Activated CD8-positive, alpha-beta memory T cell treated with anti-CD3 and anti-CD28 coated beads, Interleukin-2, amount 50 U/mL, for 1 hour (primary cell): Measurements from ENCODE around the gene CAMSAP1.
"Not testable (repeated sequence)": the region's sequence is repeated elsewhere in the genome, so short reads cannot be mapped to it uniquely, and the experiment has no call there.

ENCODE experiments used
- DNase-seq: peaks from one replicate; pipeline ENCODE4 v3.0.0-alpha.2; 2020; ENCODE audit errors: extremely low read depth

CAMSAP1 gene, protein sequence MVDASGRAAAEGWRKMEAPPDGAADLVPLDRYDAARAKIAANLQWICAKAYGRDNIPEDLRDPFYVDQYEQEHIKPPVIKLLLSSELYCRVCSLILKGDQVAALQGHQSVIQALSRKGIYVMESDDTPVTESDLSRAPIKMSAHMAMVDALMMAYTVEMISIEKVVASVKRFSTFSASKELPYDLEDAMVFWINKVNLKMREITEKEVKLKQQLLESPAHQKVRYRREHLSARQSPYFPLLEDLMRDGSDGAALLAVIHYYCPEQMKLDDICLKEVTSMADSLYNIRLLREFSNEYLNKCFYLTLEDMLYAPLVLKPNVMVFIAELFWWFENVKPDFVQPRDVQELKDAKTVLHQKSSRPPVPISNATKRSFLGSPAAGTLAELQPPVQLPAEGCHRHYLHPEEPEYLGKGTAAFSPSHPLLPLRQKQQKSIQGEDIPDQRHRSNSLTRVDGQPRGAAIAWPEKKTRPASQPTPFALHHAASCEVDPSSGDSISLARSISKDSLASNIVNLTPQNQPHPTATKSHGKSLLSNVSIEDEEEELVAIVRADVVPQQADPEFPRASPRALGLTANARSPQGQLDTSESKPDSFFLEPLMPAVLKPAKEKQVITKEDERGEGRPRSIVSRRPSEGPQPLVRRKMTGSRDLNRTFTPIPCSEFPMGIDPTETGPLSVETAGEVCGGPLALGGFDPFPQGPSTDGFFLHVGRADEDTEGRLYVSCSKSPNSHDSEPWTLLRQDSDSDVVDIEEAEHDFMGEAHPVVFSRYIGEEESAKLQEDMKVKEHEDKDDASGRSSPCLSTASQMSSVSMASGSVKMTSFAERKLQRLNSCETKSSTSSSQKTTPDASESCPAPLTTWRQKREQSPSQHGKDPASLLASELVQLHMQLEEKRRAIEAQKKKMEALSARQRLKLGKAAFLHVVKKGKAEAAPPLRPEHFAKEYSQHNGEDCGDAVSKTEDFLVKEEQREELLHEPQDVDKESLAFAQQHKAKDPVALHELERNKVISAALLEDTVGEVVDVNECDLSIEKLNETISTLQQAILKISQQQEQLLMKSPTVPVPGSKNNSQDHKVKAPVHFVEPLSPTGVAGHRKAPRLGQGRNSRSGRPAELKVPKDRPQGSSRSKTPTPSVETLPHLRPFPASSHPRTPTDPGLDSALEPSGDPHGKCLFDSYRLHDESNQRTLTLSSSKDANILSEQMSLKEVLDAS (N-terminal part only)

DNA sequence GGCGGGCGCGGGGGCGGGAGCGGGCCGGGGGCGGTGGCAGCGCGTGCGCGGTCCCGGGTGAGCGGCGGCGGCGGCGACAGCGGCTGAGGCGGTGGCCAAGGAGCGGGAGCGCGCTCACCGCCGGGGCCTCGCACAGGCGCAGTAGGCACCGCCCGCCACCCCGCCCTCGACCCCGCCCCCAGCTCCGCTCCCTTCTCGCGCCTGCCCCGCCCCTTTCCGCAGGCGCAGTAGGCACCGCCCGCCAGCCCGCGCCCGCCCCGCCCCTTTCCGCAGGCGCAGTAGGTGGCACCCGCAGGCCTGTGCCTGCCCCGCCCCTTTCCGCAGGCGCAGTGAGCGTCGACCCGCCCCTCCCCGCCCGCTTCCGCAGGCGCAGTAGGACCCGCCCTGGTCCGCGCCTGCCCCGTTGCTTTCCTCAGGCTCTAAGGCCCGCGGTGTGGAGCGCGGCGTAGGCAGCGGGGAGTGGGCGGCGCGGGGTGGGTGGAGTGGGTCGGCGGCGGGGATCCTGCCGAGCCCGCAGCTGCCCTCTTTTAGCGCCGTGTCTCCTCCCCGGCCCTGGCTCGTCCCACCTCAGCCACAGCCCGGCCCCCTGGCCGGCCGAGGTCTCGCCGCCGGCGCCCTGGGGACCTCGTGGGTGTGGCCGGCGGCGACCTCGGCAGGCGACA, at the start of gene CAMSAP1:
CAMSAP1 (minus strand) TSS at position 116 of the 662 bp plus-strand sequence. CDS start 387 bp downstream, outside the sequence.
- DNase-seq = peak; percentile 78

DNA sequence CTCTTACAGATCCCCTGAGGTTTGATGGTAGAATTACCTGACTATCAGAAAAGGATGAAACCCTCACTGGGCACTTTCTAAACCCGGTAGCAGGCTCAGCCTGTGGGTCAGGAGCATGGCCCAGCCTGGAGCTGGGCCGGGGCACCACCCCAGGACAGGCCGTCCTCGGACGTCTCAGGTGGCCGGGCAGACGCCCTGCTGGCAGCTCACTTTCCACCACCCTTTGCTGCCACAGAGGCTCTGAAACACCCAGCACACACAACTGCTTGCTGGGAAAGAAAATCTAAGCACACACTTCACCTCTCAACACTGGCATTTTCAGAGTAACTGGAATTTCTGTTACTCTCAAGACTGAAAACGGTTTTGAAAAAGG, 49.4 kb upstream of the CAMSAP1 start:
- DNase-seq = no peak

DNA sequence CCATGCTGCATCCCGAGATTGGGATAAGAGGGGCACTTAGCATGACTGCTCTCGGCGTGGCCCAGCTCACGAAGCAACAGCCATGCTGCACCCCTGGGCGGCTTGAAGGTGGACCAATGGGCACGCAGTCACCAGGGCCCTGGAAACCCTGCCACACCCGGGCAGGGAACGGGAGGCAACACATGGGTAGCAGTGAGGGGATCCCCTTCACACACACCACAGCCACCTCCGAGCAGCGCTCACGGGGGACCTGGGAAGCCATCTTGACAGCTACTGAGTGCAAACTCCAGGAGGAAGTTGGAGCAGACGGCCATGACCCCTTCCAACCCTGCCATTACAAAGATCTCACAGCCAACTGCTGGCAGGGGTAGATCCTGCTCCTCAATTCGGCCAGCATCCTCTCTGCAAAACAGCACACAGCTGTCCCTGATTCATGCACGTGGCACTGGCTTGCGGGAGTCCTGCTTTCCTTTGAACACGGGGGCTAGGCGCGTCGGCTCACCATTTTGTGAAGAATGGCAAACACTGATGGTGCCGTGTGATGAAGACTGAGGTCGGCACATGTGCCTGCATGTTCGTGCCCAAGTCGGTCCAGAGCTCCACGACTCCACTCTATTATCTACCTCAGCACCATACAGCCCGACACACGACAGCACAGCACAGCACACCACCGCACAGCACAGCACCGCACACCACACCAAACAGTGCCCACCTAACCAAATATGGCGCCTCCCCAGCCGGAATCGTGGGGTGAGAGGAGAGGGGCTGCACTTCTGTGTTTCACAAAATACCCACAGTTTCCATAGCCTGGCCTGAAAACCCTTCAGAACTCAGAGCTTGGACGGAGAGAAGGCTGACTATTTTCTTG, 48.8 kb upstream of the CAMSAP1 start:
- no peak for DNase-seq

DNA sequence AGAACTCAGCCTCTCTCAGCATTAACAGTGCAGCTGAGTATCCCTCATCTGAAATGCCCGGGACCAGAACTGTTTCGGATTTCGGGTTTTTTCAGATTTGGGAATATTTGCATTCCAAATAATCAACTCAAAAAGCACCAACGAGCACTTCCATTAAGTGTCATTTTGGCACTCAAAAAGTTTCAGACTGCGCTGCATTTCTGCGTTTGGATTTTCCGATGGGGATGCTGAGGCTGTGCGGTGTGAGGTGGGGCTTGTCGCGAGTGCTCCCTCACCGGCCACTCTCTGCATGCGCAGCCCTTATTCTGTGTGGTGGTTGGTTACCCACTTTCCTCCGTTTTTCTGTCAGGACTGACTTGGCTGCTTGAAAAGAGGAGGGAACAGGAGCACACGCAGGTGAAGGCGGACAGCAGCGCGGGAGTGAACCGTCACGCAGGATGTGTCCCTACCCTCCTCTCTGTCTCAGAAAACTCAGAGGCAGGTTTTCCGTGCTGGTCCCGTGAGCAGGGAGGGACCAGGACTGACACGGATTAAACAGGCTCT, 45.4 kb upstream of the CAMSAP1 start:
- no peak for DNase-seq

DNA sequence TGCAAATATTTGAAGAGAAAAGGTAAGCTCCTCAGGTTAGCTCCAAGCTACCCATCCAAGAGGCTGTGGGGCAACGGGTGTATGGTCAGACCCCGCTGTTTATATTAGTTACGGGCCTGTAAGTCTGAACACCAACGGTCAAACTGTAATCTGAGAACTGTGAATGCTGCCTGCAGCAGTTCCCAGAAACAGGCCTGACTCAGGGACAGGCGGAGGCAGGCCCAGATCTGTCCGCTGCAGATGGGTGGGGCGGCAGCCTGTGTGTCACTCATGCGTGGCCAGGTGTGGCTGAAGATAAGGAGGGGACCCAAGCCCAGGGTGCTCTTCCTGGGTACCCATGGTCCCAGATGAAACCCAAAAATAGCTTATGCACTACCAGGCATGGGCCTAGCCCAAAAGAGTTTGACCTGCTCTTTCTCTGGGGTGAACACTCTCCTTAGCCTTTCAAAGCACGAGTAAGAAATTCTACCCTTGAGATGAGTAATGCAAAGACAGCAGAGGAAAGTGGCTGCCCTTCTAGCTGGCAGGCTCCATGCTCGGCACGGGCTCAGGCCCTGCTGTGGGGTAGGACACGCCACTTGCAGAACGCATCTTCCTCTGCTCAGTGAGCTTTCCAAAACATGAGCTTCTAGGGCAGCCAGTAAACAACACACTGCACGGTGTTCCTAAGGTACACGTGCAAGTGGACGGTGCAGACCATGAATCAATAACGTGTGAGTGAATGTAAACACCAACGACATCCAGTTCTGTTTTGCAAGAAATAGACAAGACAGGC, 44.7 kb upstream of the CAMSAP1 start:
- no peak for DNase-seq

DNA sequence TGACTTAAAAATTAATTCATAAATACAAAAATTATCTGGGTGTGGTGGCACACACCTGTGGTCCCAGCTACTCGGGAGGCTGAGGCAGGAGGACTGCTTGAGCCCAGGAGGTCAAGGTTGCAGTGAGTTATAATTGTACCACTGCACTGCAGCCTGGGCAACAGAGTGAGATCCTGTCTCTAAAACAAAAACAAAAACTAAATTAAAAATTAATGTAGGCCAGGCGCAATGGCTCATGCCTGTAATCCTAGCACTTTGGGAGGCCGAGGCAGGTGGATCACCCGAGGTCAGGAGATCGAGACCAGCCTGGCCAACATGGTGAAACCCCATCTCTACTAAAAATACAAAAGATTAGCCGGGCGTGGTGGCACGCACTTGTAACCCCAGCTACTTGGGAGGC, 44.0 kb upstream of the CAMSAP1 start:
- not testable (repeated sequence) for DNase-seq

DNA sequence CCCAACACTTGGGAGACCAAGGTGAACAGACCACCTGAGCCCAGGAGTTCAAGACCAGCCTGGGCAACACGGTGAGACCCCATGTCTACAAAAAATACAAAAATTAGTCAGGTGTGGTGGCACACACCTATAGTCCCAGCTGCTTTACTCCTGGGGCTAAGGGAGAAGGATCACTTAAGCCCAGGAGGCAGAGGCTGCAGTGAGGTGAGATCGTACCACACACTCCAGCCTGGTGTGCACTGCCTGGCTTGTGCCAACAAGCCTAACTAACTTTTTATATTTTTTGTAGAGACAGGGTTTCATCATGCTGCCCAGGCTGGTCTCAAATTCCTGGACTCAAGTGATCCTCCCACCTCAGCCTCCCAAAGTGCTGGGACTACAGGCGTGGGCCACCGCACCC, 43.5 kb upstream of the CAMSAP1 start:
- DNase-seq = not testable (repeated sequence)

DNA sequence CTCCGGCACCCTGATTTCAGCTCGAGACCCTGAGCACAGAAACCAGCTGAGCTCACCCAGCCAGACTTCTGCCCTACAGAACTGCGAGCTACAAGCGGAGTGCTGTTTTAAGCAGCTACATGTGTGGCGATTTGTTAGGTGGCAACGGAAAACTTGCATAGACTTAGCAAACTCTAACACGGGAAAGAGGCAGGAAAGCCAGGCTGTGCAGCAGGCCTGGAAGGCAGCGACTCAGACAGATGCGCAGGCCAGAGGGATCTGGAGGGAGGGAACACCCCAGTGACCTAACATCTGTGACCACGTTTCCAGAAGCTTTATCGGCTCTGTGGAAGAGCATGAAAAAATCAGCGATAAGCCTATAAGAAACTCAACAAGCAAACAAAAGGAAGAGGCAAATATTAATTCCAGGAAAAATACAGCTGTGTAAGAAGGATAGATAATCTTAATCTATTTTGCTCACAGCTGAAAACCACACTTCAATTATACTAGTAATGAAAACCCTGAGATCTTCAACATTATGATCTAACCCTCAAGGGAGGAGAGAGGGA, 42.9 kb upstream of the CAMSAP1 start:
- DNase-seq = no peak

DNA sequence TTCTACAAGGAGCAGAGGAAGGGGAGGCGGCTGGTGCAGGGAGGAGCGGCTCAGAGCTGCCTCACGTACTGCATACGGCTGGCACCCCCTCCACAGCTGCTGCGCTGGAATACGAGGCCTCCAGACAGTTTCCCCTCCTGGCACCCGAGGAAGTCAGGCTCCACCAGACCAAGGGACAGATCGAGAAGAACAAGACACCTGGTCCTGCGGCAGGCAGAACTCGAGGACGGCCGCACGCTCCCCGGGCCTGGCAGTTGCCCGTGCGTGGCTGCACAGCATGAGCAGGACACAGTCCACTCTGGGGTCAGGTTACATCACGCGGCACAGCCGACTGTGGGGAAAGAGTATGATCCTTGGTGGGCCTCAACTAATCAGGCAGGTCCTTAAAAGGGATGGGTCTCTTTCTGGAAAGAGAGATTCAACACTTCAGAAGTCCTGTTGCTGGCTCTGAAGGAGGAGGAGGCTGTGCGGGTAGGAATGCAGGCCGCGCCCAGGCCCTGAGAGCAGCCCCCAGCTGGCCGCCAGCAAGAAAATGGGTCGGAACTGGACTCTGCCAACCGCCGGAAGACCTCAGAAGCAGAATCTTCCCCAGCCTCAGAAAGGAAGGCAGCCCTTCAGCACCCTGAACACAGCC, 42.3 kb upstream of the CAMSAP1 start:
- no peak for DNase-seq

DNA sequence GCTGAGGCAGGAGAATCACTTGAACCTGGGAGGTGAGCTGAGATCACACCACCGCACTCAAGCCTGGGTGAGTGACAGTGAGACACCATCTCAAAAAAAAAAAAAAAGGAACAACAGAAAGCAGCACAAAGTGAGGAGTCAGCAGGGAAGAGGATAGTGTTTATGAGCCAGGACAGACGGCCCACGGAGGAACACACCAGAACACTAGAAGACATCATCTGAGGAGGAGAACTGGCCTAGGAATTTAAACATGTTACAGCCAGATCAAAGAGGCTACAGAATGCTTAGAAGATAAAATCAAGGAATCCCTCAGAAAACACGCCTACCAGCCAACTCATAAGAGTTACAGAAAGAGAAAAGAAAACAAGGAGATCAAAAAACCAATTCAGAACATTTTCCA, 41.6 kb upstream of the CAMSAP1 start:
- no peak for DNase-seq

DNA sequence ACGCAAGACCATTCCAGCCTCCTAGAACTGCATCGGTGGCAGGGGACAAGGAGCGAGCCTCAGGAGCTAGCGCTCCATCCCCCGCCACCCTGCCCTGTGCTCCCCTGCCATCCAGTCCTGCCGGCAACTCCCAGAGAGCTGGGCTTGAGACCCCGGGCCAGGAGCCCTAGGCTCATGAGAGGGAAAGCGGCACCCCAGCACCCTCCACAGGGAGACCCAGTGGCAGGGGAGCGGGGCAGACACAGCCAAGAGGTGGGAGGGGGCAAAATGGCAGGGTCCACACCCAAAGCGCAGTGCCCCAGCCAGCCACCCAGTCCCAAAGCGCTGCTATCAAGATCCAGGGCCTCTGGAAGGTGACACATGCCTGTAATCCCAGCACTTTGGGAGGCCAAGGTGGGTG, 41.1 kb upstream of the CAMSAP1 start:
- no peak for DNase-seq

DNA sequence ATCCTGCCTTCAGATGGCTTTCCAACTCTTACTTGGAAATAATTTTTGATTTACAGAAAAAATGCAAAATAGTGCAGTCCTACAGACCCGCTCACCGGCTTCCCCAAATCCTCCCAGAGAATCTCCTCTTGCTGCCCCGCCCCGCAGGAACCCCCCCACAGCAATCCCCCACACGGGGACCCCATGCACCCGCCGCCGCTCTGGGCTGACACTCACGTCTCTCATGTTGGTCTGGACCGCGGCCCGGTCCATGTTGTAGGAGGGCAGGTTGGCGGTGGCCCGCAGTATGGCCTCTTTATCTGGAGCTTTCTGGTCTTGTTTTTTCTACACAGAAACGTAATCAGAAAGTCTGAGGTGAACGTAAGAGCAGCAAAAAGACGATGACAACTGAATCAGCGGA, 40.2 kb upstream of the CAMSAP1 start:
- no peak for DNase-seq

DNA sequence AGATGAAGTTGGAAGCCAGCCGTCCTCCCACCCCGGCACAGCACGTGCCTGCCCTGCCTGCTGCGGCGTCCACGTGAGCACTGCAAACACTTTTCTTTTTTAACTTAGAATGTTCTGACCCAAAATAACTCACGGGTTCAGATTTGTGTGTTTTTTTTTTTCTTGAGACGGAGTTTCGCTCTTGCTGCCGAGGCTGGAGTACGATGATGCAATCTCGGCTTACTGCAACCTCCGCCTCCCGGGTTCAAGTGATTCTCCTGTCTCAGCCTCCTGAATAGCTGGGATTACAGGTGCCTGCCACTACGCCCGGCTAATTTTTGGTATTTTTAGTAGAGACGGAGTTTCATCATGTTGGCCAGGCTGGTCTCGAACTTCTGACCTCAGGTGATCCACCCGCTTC, 39.8 kb upstream of the CAMSAP1 start:
- DNase-seq = not testable (repeated sequence)

DNA sequence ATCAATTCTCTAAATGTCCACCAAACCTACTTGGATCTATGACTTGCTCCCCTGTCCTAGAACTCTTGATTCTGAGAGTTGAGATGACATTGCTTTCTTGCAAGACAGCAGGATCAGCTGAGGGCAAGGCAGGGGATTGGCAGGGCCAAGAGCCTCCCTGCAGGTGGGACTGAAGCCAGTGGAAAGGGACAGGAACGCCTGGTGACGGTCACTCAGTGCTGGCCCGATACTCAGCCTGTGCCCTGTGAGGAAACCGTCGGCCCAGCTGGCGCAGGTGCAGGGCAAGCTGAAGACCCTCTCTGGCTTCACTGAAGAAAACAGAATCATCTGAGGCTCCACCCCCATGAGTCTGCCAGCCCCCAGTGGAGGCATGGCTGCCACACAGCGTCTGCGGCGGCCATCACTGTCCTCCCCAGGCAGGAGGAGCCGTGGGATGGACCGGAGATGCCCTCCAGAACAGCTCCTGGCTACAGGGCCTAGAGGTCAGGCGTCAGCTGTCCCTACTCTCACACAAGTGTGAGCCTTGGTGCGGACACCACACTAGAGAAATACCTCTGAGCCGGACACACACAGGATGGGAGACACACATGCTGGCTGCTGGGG, 39.1 kb upstream of the CAMSAP1 start:
- no peak for DNase-seq

DNA sequence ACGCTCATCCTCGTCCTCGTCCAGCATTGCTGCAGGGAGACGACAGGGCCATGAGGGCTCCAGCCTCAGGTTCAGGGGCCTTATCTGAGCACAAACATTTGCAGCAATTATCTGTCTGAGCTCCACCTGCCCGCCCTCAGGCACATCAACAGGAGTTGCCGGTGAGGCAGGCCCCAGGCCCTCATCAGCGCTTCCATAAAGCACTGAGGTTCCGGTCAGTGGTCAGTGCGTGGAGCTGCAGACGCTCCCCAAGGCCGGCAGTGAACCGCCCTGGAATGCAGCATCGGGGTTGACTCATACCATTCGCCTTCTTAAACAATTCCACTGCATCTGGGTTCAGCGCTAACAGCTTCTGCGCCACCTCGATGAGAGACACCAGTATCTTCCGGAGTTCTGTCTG, 38.6 kb upstream of the CAMSAP1 start:
- DNase-seq = no peak

DNA sequence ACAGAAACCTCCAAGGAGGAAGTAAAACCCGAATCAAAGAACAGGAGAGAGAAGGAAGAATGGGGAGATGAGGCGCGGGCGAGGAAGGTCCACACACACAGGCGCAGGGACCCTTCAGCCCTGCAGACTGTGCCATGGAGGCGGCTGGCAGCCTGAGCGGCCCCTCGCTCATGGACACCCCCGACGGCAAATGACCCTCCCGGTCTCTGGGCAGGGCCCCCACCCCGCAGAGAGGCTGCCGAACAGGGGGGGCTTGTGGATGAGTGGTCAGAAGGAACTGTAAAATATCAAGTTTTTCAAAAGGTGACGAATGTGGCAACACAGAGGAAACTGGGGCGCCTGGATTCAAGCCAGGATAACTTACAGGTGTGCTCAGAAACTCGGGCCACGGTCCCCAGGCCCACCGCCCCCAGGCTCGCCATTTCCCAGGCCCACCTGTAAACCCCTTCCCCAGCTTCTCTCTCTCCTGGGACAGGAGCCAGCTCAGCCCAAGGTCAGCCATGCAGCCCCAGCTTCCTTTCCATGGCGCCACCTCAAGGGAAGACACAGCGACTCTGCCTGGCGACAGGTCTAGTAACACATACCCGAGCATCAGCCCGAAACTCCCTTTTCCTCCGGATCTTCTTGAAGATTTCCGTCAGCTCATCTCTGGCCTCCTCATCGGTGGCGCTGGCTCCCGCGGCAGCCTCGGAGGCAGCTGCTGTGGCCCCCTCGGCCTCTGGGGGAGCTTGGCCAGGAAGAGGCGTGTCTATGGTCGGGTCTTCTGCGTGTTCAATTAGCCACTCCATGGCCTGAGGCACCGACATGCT, 37.3 kb upstream of the CAMSAP1 start:
- DNase-seq = no peak

DNA sequence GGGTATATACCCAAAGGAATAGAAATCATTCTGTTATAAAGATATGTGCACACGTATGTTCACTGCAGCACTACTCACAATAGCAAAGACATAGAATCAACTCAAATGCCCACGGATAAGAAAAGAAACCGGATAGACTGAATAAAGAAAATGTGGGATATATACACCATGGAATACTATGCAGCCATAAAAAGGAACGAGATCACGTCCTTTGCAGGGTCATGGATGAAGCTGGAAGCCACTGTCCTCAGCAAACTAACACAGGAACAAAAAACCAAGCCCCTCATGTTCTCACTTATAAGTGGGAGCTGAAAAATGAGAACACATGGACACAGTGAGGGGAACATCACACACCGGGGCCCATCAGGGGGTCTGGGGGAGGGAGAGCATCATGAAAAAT, 36.3 kb upstream of the CAMSAP1 start:
- not testable (repeated sequence) for DNase-seq
